ENCODE results near the gene SSR4. TPM values are rescaled to one million over a fixed set of nuclear protein-coding genes. Genes with fewer than 3 reads are reported as not detected.
A peak's percentile ranks its signal among the peaks of the same experiment; 100 is the strongest.

SSR4 gene
- total RNA-seq, 2 experiments from 2014 or later = 158 to 162 TPM

DNA sequence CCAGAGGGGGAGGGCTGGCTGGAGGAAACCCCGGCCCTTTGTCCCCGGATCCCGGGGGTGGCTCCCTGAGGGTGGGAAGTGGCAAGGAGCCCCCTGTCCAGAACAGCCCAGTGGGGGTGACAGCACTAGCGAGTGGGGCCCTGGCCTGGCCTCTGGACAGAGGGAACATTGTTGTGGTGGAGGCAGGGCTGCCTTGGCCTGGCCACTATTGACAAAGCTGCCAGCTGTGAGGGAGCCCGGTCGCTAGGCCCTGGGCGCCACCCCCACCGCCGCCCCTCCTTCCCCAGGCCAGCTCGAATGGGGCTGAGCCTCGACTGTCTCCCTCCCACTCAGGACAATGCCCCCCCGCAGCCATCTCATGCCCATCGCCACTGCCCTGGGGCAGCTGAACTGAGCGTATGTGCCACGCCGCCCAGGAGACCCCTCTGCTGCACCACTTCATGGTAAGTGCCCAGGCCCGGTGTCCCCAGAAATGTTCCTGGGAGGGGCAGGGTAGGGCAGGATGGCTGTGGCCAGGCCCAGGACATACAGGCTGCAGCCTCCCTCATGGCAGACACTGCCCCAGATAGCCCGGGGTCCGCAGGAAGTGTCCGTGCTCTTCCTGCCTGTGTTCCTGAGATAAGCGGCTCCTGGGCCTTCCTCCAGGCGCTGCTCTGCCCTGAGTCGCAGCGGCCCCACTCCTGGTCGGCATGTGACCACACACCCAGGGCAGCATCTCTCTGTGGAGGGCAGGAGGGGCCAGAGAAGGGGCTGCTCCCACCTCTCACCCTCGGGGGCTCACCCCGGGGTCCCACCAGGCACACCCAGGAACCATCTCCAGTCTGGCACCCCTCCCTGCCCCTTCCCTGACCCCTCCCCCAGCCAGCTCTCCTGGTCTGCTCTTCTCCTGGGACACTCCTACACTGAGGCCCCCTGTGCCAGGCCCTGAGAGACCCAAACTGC, 29.1 kb upstream of the SSR4 start:
- Mint-ChIP-seq H3K4me1 (peaks cover 9% of the 10 kb centered on the region), H3K27me3 (no peaks in the 10 kb centered on the region), H3K36me3 (no peaks in the 10 kb centered on the region), H3K9me3 (no peaks in the 10 kb centered on the region), H3K27ac (no peak overlapping the region), H3K4me3 (peak overlapping the region; percentile 71)
- no peak for ATAC-seq (ENCODE audit: low read depth)
- POLR2A ChIA-PET = no interaction called here
- peak; percentile 20 for DNase-seq

DNA sequence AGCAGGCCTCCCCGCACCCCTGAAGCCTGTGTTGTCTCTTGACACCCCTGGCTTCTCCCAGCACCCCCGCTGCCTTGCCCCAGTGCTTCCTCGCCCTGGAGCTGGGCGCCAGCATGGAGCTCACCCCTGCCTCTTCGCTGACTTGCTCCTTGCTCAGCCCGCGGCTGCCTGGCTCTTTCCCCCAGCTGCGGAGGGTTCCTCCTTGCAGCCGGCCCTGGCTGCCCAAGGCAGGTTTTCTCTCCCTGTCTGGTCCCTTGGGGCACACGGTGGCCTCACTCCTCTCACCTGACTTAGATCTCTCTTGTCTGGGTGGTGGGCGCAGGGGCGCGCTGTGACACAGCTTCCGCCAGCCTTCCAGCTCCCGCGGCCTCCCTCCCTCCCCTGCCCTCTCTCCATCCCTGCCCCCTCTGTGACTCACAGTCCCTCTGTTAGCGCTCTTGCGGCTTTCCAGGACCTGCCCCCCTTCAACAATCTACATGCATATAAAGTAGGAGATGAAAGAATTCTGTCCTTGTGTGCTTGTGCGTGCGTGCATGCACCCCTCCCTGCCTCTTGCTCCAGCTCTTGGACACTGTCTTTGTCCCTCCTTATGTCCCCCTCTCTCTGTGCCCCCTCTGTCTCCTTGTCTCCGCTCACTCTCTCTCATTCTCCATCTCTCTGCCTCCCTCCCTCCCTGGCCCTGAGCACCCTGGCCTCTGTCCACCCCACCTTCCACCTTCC, 28.2 kb upstream of the SSR4 start:
- Mint-ChIP-seq H3K27me3 (no peaks in the 10 kb centered on the region), H3K27ac (peak overlapping the region; percentile 87), H3K4me3 (peak overlapping the region; percentile 71), H3K36me3 (no peaks in the 10 kb centered on the region), H3K4me1 (peaks cover 9% of the 10 kb centered on the region), H3K9me3 (no peaks in the 10 kb centered on the region)
- DNase-seq = peak; percentile 41
- peak; percentile 70 for ATAC-seq (ENCODE audit: low read depth)
- POLR2A ChIA-PET = no interaction called here

DNA sequence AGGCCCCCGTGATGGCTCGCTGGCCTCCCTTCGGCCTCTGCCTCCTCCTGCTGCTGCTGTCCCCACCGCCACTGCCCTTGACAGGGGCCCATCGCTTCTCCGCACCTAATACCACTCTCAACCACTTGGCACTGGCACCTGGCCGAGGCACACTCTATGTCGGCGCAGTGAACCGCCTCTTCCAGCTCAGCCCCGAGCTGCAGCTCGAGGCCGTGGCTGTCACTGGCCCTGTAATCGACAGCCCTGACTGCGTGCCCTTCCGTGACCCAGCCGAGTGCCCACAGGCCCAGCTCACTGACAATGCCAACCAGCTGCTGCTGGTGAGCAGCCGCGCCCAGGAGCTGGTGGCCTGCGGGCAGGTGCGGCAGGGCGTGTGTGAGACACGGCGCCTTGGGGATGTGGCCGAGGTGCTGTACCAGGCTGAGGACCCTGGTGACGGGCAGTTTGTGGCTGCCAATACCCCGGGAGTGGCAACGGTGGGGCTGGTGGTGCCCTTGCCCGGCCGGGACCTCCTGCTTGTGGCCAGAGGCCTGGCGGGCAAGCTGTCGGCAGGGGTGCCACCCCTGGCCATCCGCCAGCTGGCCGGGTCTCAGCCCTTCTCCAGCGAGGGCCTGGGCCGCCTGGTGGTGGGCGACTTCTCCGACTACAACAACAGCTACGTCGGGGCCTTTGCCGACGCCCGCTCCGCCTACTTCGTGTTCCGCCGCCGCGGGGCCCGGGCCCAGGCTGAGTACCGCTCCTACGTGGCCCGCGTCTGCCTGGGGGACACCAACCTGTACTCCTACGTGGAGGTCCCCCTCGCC, 27.4 kb upstream of the SSR4 start:
- Mint-ChIP-seq H3K9me3 (no peaks in the 10 kb centered on the region), H3K36me3 (no peaks in the 10 kb centered on the region), H3K4me1 (peaks cover 9% of the 10 kb centered on the region), H3K27me3 (no peaks in the 10 kb centered on the region), H3K4me3 (peak overlapping the region; percentile 71), H3K27ac (peak overlapping the region; percentile 87)
- ATAC-seq (ENCODE audit: low read depth) = no peak
- peak; percentile 23 for DNase-seq
- POLR2A ChIA-PET = no interaction called here

DNA sequence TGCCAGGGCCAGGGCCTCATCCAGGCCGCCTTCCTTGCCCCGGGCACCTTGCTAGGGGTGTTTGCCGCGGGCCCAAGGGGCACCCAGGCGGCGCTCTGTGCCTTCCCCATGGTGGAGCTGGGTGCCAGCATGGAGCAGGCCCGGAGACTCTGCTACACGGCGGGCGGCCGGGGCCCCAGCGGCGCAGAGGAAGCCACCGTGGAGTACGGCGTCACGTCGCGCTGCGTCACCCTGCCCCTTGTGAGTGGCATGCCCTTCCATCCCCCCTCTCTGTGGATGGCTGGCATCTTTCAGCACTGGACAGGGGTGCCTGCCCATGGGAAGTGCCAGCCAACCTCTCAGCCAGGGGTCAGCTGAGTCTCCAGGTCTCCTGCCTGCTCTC, 26.8 kb upstream of the SSR4 start:
- Mint-ChIP-seq H3K4me3 (no peak overlapping the region), H3K36me3 (no peaks in the 10 kb centered on the region), H3K4me1 (peaks cover 9% of the 10 kb centered on the region), H3K27me3 (no peaks in the 10 kb centered on the region), H3K27ac (no peak overlapping the region), H3K9me3 (no peaks in the 10 kb centered on the region)
- ATAC-seq (ENCODE audit: low read depth) (no peak), DNase-seq (peak; percentile 24)
- POLR2A ChIA-PET = no interaction called here

DNA sequence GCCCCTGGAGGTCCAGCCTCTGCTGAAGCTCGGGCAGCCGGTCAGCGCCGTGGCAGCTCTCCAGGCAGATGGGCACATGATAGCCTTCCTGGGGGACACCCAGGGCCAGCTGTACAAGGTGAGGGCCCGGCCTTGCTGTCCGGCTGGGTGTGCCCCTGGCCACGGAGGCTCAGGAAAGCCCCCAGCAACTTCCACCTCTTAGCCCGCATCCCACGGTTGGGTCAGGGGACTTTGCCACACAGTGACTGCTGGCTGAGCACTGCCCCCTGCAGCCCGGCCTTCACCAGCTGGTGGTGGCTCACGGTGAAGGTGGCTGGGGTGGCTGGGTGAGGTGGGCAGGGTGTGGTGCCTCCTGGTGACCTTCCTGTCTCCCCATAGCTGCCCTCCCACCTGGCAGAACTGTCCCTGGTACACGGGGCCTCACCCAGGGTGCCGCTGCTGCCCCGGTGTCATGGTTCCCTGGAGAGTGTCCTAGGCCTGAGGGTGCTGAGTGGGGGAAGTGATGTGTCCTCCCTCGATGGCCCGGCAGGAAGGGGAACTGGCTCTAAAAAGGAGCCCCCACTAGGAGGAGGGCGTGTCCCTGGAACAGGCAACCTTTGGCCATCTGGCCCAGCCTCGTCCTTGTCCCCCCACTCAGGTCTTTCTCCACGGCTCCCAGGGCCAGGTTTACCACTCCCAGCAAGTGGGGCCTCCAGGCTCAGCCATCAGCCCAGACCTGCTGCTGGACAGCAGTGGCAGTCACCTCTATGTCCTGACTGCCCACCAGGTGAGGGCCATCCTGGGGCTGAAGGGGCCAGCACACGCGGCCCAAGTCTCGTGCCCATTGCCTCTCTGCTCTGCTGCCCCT, 25.9 kb upstream of the SSR4 start:
- no peaks in the 10 kb centered on the region for H3K9me3 Mint-ChIP-seq
- H3K4me3 Mint-ChIP-seq = no peak overlapping the region
- POLR2A ChIA-PET = no interaction called here

DNA sequence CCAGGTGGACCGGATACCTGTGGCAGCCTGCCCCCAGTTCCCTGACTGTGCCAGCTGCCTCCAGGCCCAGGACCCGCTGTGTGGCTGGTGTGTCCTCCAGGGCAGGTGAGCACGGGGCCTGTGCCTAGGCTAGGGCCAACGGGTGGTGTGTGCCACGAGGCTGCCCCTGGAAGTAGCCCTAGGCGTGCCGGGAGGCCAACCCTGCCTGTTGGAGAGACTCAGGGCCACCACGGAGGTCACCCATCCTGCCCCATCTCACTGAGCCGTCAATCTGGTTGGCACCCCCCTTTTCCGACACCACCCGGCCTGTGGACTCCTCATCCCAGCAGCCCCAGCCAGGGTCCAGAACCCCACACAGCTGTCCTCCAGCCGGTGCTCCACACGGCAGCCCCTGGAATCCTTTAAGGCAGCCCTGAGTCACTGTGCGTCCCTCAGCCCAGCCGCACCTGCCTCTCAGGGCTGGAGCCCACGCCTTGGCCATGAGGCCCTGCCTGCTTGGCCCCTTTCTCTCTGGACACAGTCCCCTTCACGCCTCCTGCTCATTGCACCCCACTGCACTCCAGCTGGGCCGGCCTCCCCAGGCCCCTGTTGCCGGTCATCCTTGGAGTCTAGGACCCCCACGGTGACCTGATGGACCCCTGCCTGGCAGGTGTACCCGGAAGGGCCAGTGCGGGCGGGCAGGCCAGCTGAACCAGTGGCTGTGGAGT, 25.2 kb upstream of the SSR4 start:
- ATAC-seq (ENCODE audit: low read depth) (no peak), DNase-seq (no peak)
- no peaks in the 10 kb centered on the region for H3K27me3 Mint-ChIP-seq
- POLR2A ChIA-PET = no interaction called here
- H3K4me1 Mint-ChIP-seq = peaks cover 5% of the 10 kb centered on the region
- H3K36me3 Mint-ChIP-seq = no peaks in the 10 kb centered on the region
- no peaks in the 10 kb centered on the region for H3K9me3 Mint-ChIP-seq
- no peak overlapping the region for H3K27ac Mint-ChIP-seq
- no peak overlapping the region for H3K4me3 Mint-ChIP-seq

More for the DNA sequence above, 25.9 kb upstream of the SSR4 start:
- DNase-seq (peak; percentile 25), ATAC-seq (ENCODE audit: low read depth) (no peak)
- Mint-ChIP-seq H3K27me3 (no peaks in the 10 kb centered on the region), H3K27ac (no peak overlapping the region), H3K4me1 (peaks cover 9% of the 10 kb centered on the region), H3K36me3 (no peaks in the 10 kb centered on the region)

DNA sequence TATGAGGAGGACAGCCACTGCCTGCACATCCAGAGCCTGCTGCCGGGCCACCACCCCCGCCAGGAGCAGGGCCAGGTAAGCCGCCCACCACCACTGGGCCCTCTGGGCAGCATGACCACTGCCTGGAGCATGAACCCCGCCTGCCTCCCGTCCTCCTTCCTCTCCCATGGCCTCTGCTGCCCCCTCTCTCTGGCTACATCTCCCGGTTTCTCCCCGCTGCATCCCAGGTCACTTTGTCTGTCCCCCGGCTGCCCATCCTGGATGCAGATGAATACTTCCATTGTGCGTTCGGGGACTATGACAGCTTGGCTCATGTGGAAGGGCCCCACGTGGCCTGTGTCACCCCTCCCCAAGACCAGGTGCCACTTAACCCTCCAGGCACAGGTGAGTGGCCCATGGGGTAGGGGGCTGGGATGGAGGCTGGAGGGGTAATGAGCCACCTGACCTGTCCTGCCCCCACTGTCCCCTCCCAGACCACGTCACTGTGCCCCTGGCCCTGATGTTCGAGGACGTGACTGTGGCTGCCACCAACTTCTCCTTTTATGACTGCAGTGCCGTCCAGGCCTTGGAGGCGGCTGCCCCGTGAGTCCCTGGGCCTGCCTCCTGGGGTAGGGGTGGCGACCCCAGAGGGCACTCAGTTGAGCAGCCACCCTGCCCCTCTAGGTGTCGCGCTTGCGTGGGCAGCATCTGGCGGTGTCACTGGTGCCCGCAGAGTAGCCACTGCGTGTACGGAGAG, 24.4 kb upstream of the SSR4 start:
- H3K27ac Mint-ChIP-seq = no peak overlapping the region
- no peaks in the 10 kb centered on the region for H3K9me3 Mint-ChIP-seq
- H3K4me3 Mint-ChIP-seq = no peak overlapping the region
- peaks cover 5% of the 10 kb centered on the region for H3K4me1 Mint-ChIP-seq
- H3K27me3 Mint-ChIP-seq = no peaks in the 10 kb centered on the region
- POLR2A ChIA-PET = no interaction called here
- DNase-seq (no peak), ATAC-seq (ENCODE audit: low read depth) (no peak)
- no peaks in the 10 kb centered on the region for H3K36me3 Mint-ChIP-seq

DNA sequence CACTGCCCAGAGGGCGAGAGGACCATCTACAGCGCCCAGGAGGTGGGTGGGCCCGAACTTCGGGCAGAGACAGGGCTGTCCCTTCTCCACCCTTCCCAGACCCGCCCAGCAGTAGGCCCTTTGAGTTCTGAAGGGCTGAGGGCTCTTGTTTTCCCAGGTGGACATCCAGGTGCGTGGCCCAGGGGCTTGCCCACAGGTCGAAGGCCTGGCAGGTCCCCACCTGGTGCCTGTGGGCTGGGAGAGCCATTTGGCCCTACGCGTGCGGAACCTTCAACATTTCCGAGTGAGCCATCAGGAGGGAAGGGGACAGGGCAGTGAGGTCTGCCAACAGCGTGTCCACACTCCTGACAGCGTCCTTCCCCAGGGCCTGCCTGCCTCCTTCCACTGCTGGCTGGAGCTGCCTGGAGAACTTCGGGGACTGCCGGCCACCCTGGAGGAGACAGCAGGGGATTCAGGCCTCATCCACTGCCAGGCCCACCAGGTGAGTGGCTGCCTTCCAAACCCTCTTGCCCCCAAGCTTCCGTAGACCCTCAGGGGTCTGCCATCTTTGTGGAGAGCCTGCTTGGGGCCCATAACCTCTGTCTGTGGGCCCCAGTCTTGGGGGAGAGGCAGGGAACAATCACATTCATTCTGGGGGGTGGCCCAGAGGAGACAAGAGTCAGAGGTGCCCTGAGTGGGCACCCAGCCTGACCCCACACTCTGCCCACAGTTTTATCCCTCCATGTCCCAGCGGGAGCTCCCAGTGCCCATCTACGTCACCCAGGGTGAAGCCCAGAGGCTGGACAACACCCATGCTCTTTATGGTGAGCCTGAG, 23.7 kb upstream of the SSR4 start:
- Mint-ChIP-seq H3K9me3 (no peaks in the 10 kb centered on the region), H3K4me3 (no peak overlapping the region), H3K27me3 (no peaks in the 10 kb centered on the region), H3K27ac (no peak overlapping the region), H3K4me1 (peaks cover 5% of the 10 kb centered on the region), H3K36me3 (no peaks in the 10 kb centered on the region)
- POLR2A ChIA-PET = no interaction called here
- DNase-seq (no peak), ATAC-seq (ENCODE audit: low read depth) (no peak)

DNA sequence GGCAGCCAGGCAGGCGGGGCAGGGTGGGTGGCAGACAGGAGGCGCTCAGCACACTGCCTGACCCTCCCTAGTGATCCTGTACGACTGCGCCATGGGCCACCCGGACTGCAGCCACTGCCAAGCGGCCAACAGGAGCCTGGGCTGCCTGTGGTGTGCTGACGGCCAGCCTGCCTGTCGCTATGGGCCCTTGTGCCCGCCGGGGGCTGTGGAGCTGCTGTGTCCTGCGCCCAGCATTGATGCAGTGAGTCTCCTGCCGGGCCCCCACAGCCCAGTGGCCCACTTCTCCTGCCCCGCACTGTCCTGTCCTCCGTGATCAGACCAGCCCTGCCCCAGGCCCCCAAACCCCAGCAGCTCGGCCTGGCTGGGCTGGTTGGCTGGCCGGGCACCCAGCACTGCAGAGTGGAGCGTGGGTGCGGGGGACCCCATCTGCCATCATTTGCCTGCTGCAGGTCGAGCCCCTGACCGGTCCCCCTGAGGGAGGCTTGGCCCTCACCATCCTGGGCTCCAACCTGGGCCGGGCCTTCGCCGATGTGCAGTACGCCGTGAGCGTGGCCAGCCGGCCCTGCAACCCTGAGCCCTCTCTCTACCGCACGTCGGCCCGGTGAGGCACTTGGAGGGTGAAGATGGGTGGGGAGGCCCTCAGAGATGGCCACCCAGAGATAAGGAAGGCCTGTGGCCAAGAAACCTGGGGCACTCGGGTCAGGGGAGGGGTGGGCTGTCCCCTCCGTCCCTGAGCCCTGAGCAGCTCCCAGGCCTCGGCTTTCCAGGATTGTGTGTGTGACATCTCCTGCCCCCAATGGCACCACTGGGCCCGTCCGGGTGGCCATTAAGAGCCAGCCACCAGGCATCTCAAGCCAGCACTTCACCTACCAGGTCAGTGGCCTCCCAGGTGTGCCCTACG, 22.8 kb upstream of the SSR4 start:
- Mint-ChIP-seq H3K9me3 (no peaks in the 10 kb centered on the region), H3K4me3 (no peak overlapping the region), H3K4me1 (peaks cover 2% of the 10 kb centered on the region), H3K36me3 (no peaks in the 10 kb centered on the region), H3K27me3 (no peaks in the 10 kb centered on the region), H3K27ac (no peak overlapping the region)
- DNase-seq (peak; percentile 24), ATAC-seq (ENCODE audit: low read depth) (no peak)
- POLR2A ChIA-PET = interaction anchor here (0.6 kb wide), 1 partner anchor 544 kb away, joined by 5 read pairs; no protein-coding TSS in a partner anchor

DNA sequence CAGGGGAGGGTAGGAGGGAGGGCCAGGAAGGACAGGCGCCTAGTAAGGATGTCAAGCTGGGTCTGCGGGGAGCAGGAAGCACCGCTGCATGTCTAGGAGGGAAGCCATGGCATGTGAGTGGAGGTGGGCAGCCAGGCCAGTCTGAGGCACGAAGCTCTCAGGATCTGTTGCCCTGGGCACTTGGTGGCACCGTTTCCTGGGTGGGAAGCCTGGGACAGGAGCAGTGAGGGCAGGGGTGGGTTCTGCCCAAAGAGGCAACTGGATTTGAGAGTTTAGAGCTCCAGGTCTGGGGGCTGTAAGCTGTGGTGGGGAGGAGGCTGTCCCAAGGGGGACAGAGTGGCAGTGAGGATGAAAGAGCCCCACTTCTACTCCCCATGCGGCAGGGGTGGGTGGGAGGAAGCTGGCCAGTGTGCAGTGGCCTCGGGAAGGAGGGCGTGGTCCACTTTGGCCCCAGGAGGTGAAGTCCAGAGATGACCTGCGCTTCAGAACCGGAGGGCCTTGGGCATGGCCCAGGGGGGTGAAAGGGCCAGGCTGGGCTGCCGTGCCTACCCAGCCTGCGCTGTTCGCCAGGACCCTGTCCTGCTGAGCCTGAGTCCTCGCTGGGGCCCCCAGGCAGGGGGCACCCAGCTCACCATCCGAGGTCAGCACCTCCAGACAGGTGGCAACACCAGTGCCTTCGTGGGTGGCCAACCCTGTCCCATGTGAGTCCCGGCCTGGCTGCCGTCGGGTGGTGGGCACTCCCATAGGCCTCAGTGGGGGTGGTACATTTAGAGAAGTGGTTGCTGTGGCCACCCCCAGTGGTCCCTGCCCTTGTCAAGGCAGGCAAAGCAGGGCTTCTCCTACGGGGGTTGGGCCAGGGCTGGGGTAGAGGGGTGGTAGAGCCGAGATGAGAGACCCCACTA, 21.9 kb upstream of the SSR4 start:
- no peaks in the 10 kb centered on the region for H3K36me3 Mint-ChIP-seq
- no peak overlapping the region for H3K27ac Mint-ChIP-seq
- no peak overlapping the region for H3K4me3 Mint-ChIP-seq
- ATAC-seq (ENCODE audit: low read depth) = no peak
- H3K27me3 Mint-ChIP-seq = no peaks in the 10 kb centered on the region
- no peaks in the 10 kb centered on the region for H3K4me1 Mint-ChIP-seq
- POLR2A ChIA-PET = interaction anchor here (0.6 kb wide), 1 partner anchor 543 kb away, joined by 5 read pairs; no protein-coding TSS in a partner anchor
- H3K9me3 Mint-ChIP-seq = no peaks in the 10 kb centered on the region
- DNase-seq = no peak

Measured in activated naive CD8-positive, alpha-beta T cell treated with anti-CD3 and anti-CD28 coated beads, Interleukin-2, amount 10 ng/mL, durations not matched to agents 7 days and 5 days (primary cell).